Activated CD8-positive, alpha-beta memory T cell treated with anti-CD3 and anti-CD28 coated beads, Interleukin-2, amount 50 U/mL, for 1 hour (primary cell): Measurements from ENCODE around the gene JADE1.

Experiments
- DNase-seq: peaks from one replicate; pipeline ENCODE4 v3.0.0-alpha.2; 2020; ENCODE audit errors: extremely low read depth

Gene JADE1

DNA sequence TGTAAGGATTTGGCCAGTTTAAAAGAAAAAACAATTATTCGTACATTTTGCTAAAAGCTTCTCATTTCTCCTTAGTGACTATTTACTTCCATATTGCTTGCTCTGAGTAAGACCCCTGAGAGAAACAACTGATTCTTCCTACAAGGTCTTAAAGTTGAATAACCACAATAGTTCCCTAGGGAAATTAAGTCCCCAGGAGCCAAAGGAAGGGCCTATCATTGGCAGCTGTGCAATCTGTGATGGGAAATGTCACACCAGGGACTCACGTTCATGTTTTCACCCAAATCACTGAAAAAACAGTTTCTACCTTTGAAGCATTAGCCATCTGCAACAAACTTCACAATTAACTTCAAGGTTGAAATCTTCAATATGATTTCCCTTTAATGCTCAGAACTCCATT, 66.7 kb downstream of the JADE1 start:
- no peak for DNase-seq

DNA sequence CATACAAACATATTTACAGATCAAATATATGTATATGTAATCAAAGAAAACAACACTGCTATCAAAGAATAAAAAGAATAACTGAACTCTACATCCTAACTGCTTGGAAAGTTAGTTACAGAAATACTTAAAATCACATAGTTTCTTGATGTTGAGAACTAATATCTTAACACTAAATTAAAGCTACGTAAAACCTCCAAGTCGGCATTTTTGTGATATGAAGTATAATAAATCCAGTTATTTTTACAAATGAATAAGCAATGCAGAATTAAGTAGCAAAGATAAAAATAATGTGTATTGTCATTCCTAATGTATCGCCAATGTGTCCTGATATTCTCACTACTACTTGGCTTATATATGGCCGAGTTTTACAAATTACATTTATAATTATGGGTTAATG, 68.4 kb downstream of the JADE1 start:
- DNase-seq = no peak

DNA sequence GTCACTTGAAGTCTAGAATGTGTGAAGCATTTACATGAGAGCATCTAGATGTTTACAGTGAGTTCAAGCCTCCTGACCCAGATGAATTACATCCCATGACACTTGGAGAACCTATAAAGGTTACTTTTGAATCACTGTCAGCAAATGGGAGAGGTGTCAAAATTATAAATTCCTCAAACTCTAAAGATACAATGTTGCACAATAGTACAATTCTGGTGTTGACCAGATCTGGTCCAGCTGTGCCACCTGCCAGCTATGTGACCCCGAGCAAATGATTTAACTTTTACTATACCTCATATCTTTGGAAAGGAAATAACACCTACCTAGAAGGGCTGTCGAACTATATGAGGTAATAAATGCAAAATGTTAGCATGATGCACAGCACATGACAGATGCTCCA, 69.8 kb downstream of the JADE1 start:
- no peak for DNase-seq

DNA sequence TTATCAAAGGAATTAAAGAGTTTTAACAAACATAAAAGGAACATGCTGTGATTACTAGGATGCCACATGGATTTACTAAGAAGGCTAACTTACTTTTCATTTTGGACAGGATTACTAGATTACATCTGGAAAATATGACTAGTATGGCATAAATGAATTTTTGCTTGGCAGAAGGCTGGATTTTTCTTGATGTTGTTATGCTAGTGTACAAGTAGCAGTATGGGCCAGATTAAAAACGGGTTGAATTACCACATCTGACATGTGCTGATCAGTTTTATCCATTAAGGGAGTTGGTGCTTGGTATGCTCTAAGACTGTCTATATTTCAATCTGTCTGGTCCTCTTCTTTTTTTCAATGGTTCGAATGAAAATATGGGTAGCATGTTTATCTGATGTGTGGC, 70.5 kb downstream of the JADE1 start:
- DNase-seq = no peak

DNA sequence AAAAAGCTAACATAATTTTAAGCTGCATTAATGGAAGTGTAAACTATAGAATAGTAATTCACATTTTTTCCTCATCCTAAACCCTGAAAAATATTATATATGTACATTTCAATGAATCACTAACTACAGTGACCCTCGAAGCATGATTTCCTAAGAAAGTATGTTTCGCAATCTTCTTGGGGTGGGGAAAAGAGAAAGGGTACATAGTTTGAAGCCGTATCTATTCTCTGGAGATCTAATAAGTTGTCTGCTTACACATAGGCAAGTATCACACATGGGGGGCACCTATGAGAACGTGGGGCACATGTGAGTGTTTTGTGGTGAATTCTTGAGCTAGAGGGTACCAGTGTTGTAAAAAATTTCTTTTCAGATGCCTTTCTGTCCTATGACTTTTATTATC, 71.2 kb downstream of the JADE1 start:
- DNase-seq = no peak

DNA sequence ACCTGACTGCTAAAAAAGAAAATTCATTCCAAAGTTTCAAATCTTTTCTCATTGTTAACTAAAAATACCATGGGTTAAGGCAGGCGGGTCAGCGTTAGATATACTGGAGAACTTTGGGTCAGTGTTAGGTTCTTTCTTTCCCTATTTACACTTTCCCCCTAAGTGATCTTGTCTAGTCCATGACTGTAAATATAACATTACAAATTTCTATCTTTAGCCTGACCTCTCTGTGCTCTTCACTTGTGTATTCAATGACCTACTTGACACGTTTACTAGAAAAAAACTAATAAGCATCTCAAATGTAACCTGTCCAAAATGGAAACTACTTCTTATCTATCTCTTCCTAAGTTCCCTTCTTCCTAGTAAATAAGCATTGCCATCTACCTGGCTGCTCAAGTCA, 95.3 kb downstream of the JADE1 start:
- DNase-seq = no peak

DNA sequence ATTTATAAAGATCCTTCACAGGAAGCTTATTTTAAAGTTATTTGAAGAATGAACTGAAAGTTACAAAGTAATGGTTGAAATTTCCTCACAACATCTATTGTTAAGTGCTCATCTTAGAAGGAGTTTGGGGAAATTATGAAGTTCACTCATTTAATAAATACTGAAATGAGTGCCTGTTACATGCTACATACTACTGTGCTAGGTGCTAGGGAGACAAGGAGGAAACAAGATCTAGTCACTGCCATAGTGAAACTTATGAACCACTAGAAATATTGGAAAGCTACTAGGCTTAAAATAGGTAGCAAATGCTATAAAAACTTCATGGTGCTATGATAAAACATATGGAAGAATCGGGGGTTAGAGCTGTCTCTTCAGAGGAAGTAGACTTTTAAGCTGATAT, 97.1 kb downstream of the JADE1 start:
- no peak for DNase-seq

DNA sequence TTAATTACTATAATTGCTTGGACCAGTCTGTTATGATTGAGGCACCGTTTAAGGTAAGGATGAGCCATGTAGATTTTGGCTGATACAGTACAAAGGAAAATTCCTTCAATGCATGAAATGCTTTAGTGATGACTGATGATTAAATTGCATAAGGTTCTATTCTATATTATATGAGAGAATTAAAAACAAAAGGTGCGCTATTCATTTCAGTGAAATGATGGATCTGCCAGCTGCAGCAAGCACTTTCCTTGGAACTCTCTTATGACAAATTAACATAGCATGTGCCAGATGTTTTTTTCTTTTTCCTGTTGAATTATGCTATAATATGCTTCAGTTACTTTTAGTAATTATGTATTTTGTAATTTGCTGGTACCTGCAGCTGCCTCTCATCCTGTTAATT, 98.5 kb downstream of the JADE1 start:
- no peak for DNase-seq

DNA sequence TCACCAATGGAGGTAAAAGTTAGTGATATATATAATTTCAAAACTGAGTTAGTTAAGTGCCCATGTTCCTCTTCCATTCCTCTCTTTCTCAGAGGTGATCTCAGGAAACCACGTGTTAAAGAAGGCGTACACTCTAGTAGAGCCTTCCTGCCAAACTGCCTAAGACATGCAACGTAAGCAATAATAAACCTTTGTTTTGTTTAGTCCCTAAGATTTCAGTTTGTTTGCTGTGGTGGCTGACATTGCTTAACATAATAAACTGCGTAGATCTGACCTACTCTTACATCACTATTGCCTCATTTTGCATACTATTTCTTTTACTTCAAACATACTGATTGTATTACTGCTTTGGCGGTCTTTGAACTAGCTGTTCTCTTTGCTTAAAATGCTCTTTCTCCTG, 99.2 kb downstream of the JADE1 start:
- no peak for DNase-seq

DNA sequence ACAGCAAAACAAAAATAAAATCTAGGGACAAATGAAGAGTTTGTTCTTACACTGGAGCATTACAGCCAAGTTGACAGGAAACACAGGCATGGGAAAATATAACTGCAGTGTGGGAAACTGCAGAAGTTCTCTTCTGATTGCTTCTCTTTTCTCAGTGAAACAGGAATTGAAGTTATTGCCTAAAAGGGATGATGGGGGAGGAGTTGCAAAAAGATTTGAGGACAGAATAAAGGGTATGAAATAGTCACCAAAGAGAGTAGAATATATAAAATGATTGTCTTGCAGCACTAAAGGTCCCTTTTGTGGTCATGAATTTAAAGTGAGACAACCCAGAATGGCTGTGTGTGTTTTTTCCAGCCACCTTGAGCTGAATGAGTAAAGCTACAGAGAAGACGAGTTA, 103.7 kb downstream of the JADE1 start:
- DNase-seq = no peak

DNA sequence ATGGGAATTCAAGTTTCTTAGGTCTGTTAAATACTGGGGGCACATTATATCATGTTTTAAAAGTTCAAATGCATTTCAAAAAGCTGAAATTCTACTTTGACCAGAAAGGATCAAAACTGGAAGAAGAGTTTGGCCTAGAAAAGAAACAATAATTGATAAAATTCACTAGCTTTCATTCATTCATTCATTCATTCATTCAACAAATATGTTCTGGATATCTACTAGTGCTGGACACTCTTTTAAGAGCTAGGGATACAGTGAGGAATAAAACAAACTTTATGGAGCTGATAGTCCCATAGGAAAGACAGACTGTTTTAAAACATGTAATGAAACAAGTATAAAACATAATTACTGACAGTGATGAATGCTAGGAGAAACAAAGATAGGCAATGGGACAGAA, 106.0 kb downstream of the JADE1 start:
- no peak for DNase-seq

DNA sequence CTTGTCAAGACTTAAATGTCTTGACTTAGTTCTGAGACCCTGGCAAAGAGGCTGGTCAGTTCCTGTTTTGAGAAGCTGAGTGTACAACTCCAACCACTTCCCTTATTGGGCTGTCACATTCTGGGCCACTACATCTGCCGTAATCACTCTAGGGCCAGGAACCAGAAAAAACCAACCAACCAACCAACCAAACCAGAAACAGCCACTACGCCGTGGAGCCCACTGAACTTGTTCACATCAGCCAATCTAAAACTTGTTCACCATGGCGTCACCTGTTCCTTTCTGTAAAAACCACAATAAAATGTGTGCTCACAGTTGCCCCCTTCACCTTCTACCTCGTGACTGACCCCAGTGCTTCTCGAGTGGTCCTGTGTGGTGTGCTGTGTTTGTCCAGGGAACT, 107.3 kb downstream of the JADE1 start:
- no peak for DNase-seq

DNA sequence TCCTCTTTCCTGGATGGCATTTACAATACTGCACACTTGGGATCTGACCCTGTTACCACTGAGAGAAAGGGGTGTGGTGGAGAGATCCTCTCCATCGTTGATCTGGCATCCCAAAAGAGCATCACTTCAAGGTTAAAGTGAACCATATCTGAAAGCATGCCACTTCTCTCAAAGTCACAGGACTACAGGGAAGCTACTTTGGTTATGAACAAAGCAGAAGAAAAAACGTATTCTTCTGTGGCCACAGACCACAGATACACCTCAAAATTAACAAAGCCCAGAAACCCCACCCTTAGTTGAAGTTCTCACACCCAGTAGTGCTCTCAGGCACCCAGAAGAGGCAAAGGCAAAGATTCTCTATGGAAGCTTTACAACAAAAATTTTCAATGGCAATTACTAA, 108.3 kb downstream of the JADE1 start:
- DNase-seq = no peak

DNA sequence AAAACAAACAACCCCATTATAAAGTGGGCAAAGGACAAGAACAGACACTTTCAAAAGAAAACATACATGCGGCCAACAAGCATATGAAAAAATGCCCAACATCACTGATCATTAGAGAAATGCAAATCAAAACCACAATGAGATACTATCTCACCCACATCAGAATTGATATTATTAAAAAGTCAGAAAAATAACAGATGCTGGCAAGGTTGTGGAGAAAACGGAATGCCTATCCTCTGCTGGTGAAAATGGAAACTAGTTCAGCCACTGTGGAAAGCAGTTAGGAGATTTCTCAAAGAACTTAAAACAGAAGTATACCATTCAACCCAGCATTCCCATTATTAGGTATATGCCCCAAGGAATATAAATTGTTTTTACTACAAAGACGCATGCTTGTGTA, 112.5 kb downstream of the JADE1 start:
- DNase-seq = no peak
